Ishikawa (cell line): ENCODE data around the gene PCBP4.

Experiments used
- CEBPB ChIP-seq: IDR thresholded peaks from 2 replicates; pipeline ENCODE4 v1.6.1; 2012
- CREB1 ChIP-seq: IDR thresholded peaks from 2 replicates; pipeline ENCODE4 v1.6.1; 2012; ENCODE audit warnings: low read depth
- EGR1 ChIP-seq: IDR thresholded peaks from 2 replicates; pipeline ENCODE4 v1.6.1; 2012
- EP300 ChIP-seq: IDR thresholded peaks from 2 replicates; pipeline ENCODE4 v1.6.1; 2012; ENCODE audit warnings: borderline replicate concordance
- NFIC ChIP-seq: IDR thresholded peaks from 2 replicates; pipeline ENCODE4 v1.6.1; 2012
- RAD21 ChIP-seq: IDR thresholded peaks from 2 replicates; pipeline ENCODE4 v1.6.1; 2012; ENCODE audit warnings: low read depth
- TAF1 ChIP-seq: IDR thresholded peaks from 2 replicates; pipeline ENCODE4 v1.6.1; 2012; ENCODE audit warnings: low read depth, mild to moderate bottlenecking
- TCF12 ChIP-seq: IDR thresholded peaks from 2 replicates; pipeline ENCODE4 v1.6.1; 2012; ENCODE audit warnings: low read depth
- TEAD4 ChIP-seq: IDR thresholded peaks from 2 replicates; pipeline ENCODE4 v1.6.1; 2012
- YY1 ChIP-seq: IDR thresholded peaks from 2 replicates; pipeline ENCODE4 v1.6.1; 2012; ENCODE audit warnings: low read depth
- ZBTB7A ChIP-seq: IDR thresholded peaks from 2 replicates; pipeline ENCODE4 v1.6.1; 2012; ENCODE audit warnings: low read depth
- TF ChIP-seq, protein P1 (sequence below): IDR thresholded peaks from 2 replicates; pipeline ENCODE4 v1.6.1; 2012

- TF ChIP-seq NFIC = no peak
- TF ChIP-seq, protein P1, sequence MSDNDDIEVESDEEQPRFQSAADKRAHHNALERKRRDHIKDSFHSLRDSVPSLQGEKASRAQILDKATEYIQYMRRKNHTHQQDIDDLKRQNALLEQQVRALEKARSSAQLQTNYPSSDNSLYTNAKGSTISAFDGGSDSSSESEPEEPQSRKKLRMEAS = no peak
- TF ChIP-seq CEBPB = no peak
- no peak for TF ChIP-seq RAD21
- TF ChIP-seq ZBTB7A = no peak
- no peak for TF ChIP-seq TCF12
- TF ChIP-seq EP300 = no peak
- TF ChIP-seq TAF1 = no peak
- no peak for TF ChIP-seq CREB1
- TF ChIP-seq YY1 = no peak
- TF ChIP-seq TEAD4 = no peak
- TF ChIP-seq EGR1 = no peak
Observed at GRCh38 chr3:51944451-51945021, 22.7 kb downstream of the PCBP4 start.
